ENCODE results near the gene G3BP1.
A peak's percentile ranks its signal among the peaks of the same experiment; 100 is the strongest.
"Not testable (repeated sequence)": the region's sequence is repeated elsewhere in the genome, so short reads cannot be mapped to it uniquely, and the experiment has no call there.

G3BP1 gene

DNA sequence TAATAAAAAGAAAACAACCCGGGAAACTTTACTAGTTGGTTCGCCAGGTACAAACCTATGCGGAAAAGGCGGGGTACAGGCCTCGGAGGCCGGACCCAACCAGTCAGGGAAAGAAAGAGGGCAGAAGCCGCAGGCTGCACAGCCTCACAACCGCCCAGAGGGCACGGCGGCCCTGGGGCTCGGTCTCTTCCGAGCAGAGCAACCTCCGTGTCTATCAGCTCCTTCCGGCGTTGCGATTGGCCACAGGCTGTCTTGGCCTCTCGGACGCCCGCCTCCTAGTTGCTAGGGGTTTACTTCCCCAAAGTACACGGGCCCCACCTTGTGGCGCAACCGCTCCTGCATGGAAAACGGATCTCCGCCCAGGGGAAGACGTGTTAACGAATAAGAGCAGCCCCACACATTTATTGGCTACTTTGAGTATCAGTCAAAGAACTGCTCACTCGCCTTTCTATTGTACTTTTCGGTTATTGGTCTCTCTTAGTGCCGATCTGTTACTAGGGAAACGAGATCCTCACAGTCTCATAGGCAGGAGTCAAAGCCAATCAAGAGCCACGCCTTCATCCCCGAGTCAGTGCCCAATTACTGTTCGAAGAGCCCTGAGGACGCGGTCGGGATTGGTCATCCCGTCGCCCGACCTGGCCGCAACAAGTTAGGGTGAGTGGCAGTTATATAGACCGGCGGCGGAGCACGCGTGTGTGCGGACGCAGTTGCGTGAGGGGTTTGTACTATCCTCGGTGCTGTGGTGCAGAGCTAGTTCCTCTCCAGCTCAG, at the start of gene G3BP1:
Gene G3BP1, plus strand, starts transcription at position 696 of the 770 bp plus-strand sequence. CDS start 14,667 bp downstream, outside the sequence.
- DNase-seq (ENCODE audit: low read depth): peak; percentile 100
- H3K4me3 ChIP-seq (ENCODE audit: low read depth, low read length): peak within 1 kb of the TSS; percentile 92

DNA sequence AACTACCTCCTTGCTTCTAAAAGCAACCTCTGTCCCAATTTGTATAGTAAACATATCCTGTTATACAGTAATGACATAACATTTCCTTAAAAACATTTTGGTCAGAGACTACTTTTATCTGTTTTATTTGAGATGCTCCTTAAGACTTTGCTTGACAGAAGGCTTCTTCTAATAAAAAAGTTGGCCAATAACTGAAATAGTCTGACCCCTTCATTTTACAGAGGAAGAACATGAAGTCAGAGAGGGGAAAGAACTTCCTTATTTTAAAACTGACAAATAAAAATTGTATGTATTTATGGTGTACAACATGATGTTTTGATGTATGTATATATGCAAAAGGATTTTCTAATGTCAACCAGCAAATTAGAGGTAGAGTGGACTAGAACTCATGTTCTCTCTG, 49.2 kb upstream of the G3BP1 start:
- no peak for DNase-seq (ENCODE audit: low read depth)

DNA sequence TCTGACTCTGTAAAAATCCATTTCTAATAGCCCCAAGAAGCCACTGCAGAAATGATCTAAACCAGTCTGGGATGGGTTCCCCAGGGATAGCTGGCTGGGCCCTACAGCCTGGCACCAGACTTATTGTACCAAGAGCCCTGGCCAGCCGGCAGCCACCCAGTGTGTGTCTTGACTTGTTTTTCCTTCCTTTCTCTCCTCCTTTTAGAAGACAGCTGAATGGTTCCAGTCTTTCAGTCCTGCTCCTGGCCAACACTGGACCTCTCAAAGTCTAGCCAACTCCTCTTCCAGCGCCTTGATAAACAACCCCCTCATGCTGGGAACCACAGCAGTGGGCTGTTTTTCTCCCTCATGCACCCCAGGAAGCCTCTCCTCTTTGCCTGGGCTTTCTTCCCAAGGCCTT, 47.4 kb upstream of the G3BP1 start:
- DNase-seq (ENCODE audit: low read depth): no peak
- no peak overlapping the region for H3K4me3 ChIP-seq (ENCODE audit: low read depth, low read length)

More for the DNA sequence above, 49.2 kb upstream of the G3BP1 start:
- H3K4me3 ChIP-seq (ENCODE audit: low read depth, low read length): no peak overlapping the region

DNA sequence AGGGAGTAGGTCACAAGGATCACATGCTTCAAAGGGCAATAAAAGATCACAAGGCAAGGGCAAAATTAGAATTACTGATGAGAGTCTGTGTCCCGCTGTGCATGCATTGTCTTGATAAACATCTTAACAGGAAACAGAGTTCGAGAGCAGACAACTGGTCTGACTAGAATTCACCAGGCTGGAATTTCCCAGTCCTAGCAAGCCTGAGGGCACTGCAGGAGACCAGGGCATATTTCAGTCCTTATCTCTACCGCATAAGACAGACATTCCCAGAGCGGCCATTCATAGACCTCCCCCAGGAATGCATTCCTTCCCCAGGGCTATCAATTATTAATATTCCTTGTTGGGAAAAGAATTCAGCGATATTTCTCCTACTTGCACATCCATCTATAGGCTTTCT, 42.2 kb upstream of the G3BP1 start:
- not testable (repeated sequence) for DNase-seq (ENCODE audit: low read depth); H3K4me3 ChIP-seq (ENCODE audit: low read depth, low read length)

DNA sequence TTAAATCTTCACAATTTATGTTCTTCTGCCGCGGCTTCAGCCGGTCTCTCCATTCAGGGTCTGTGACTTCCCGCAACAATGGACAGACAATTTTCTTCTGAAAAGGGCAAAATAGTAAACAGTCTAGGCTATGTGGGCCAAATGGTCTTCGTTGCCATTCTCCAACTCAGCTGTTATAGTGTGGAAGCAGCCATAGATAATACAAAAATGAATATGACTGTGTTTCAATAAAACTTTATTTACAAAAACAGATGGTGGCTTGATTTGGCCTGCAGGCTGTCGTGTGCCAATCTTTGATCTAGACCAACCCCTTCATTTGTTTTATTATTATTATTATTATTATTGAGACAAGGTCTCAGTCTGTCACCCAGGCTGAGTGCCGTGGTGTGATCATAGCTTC, 41.4 kb upstream of the G3BP1 start:
- H3K4me3 ChIP-seq (ENCODE audit: low read depth, low read length): no peak overlapping the region
- no peak for DNase-seq (ENCODE audit: low read depth)

DNA sequence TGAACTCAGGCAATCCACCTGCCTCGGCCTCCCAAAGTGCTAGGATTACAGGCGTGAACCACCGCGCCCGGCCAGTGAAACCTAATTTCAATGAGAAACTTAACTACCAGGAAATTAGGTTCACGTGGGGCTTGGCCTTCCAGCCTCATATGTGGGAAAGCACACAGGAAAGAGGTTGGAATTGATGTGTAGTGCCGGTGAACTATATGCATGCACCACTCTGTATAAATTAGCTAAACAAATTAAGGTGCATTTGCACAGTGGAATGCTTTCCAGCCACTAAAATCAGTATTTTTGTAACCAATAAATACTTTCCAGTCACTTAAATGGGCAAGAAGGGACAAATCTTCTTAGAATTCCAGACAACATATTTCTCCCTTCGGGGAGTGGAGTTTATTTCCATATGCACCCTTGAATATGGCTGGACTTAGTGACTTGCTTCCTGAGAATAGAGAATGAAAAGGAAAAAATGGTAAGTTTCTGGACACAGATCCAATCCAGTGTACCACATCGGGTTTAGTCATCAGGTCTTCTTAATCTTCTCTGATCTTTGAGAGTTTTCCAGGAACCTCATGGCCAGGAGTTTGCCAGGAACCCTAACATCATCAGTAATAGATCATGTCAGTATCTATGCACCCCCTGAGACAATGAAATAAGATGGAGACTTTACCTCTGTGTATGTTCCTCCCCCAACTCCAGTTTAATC, 38.2 kb upstream of the G3BP1 start:
- no peak overlapping the region for H3K4me3 ChIP-seq (ENCODE audit: low read depth, low read length)
- peak; percentile 60 for DNase-seq (ENCODE audit: low read depth)

DNA sequence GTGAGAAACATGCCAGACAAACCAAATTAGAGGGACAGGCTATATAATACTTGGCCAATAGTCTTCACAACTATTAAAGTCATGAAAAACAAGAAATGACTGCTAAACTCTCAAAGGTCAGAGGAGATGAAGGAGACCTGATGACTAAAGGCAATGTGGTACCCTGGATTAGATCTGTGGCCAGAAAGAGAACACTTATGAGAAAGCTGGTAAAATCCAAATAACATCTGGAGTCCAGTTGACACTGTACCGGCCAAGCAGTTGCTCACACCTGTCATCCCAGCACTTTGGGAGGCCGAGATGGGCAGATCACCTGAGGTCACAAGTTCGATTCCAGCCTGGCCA, 37.7 kb upstream of the G3BP1 start:
- no peak overlapping the region for H3K4me3 ChIP-seq (ENCODE audit: low read depth, low read length)
- no peak for DNase-seq (ENCODE audit: low read depth)

DNA sequence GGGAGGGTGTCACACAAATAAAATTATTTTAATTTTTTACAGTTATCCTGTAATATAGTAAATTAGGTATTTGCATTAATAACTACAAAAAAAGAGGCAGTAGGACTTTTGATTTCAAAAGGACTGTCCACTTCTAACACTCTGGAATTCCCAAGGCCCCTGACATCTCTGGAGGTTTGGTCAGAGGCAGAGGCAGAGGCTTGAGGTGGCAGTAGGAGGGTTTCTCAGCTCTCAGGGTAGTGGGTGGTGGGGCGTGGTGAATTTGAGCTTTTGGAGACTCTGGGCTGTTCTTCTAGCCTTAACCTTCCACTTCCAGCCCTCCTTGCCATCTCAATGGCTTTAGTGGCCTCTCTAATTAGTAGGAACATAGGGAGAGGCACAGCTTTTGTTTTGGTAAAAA, 36.1 kb upstream of the G3BP1 start:
- no peak for DNase-seq (ENCODE audit: low read depth)
- no peak overlapping the region for H3K4me3 ChIP-seq (ENCODE audit: low read depth, low read length)

DNA sequence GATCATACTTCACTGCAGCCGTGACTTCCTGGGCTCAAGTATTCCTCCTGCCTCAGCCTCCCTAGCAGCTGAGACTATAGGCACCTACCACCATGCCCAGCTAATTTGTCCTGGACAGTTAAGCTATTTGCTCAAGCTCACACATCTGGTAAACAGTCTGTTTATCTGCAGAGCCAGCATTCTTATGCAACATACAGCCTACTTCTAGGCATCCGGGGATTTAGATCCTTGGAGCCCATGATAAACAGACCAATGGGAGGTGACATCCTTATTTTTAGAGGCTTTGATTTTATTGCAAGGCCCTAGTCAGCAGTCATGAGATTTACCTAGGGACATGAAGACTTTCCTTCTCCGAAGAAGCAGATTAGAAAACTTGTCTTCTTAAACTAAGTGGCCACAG, 34.3 kb upstream of the G3BP1 start:
- no peak overlapping the region for H3K4me3 ChIP-seq (ENCODE audit: low read depth, low read length)
- DNase-seq (ENCODE audit: low read depth): no peak

DNA sequence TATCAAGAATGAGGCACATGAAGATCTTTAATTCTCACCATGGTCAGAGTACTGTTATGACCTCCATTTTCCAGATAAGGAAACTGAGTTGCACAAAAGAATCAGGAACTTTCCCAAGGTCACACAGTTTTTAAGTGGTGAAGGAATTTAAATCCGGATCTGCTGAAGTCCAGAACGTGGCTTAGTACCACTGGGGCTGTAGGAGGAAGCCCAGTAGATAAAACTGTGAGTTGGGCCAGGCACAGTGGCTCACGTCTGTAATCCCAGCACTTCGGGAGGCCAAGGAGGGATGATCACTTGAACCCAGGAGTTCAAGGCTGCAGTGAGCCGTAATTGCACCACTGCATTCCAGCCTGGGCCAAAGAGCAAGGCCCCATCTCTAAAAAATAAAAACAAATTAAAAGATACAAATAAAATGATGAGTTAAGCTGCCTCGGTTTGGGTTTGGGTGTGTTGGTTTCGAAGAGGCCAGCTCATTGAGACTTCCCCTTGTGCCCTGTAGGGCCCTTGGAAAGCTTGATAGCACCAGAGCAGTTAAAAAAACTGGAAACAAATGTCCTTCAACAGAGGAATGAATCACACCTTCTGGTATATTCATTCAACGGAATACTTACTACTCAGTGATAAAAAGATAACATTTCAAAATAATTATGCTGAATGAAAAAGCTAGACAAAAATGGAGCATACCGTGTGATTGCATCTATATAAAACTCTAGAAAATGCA, 33.5 kb upstream of the G3BP1 start:
- no peak for DNase-seq (ENCODE audit: low read depth)
- H3K4me3 ChIP-seq (ENCODE audit: low read depth, low read length): no peak overlapping the region

DNA sequence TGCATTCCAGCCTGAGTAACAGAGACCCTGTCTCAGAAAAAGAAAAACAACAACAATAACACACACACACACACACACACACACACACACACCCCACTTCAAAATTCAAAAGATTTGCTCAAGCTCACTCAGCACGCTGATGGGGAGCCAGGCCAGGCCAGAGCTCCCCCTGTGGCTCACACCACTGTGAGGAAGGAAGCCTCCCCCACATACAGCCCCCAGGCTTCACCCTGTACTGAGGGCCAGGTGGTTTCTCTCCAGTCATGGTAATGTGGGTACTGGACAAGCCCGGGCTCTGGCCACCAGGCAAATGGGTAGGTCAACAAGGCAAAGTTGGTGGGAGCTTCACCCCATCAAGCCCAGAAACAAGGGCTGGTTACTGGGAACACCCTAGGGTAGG, 32.4 kb upstream of the G3BP1 start:
- no peak for DNase-seq (ENCODE audit: low read depth)
- H3K4me3 ChIP-seq (ENCODE audit: low read depth, low read length): no peak overlapping the region

DNA sequence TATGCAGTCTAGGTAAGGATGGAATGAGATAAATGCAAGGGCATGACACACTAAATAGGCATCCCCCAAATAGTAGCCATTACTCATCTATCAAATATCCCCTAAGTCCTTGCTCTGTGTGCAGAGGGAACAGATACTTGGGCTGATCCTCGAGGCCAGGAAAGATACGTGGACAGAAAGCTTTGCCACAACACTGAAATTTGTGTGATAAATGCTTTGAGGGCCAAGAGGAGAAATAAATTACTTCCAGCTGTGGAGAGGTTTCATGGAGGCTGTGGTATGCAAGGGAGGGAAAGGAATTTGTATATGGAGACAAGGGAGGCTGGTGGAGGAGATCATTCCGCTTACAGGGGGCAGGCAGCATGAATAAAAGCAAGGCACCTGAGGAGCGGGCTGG, 31.8 kb upstream of the G3BP1 start:
- H3K4me3 ChIP-seq (ENCODE audit: low read depth, low read length): no peak overlapping the region
- DNase-seq (ENCODE audit: low read depth): peak; percentile 77

DNA sequence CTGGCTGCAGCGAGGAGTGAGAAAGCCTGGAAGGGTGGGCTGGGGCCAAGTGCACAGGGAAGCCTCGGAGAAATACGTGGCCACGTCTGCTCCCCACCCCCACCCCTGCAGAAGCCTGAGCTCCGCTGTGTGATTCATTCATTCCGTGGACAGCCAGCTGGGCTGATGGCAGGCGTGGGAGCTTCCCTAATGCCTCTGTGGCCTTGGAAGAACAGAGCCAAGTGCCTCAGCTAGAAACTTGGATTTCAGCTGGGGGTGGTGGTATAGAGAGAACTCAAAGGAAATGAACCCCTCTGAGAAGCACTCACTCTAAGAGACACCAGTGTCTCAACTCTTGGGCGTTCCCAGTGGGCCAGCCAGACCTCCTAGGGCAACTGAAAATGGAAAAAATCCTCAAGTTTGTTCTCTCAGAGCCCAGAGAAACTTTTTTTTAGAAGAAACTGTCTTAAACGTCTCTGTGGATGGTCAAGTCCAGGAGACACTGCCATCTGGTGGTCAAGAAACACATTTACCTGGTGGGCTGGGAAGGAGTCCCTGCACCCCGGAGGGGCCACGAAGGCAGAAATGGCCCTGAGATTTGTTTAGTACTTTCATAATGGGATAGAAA, 31.3 kb upstream of the G3BP1 start:
- peak; percentile 91 for DNase-seq (ENCODE audit: low read depth)
- no peak overlapping the region for H3K4me3 ChIP-seq (ENCODE audit: low read depth, low read length)

DNA sequence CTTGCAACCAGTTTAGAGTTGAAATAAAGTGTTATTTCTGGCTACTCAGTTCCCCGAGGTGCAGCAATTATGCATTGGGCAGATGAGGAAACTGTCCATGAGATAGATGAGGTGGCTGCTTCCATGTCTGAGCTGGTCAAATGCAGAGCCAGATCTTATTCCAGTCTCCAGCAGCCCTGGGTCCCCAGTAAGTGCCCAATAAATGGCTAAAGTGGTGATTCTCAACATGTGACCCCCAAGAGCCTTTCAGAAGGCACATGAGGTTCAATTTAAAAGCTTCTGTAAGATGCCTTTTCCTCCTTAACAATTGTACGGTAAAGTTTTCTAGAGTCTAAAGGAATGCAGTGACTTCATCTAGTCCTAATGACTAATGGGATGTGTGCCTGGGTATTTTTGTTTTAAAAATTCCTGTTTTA, 30.8 kb upstream of the G3BP1 start:
- DNase-seq (ENCODE audit: low read depth): no peak
- no peak overlapping the region for H3K4me3 ChIP-seq (ENCODE audit: low read depth, low read length)

DNA sequence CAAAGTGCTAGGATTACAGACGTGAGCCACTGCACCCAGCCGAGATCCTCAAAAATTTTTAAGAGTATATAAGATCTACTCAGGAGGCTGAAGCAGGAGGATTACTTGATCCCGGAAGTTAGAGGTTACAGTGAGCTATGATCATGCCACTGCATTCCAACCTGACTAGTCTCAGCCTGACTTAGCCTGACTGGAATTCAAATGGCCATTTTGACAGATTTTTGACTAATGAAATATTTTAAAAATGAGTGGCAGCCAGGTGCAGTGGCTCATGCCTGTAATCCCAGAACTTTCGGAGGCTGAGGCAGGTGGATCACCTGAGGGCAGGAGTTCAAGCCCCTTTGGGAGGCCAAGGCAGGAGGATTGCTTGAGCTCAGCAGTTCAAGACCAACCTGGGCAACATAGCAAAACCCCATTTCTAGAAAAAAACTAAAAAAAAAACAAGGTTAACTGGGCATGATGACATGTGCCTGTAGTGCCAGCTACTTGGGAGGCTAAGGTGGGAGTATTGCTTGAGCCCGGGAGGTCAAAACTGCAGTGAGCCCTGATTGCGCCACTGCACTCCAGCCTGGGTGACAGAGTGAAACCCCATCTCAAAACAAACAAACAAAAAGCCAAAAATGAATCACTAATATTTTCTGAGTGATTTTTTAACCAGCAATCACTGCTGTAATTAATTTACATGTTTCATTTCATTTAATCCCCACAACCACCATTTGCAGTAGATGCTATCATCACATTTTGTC, 29.9 kb upstream of the G3BP1 start:
- DNase-seq (ENCODE audit: low read depth): no peak
- no peak overlapping the region for H3K4me3 ChIP-seq (ENCODE audit: low read depth, low read length)

DNA sequence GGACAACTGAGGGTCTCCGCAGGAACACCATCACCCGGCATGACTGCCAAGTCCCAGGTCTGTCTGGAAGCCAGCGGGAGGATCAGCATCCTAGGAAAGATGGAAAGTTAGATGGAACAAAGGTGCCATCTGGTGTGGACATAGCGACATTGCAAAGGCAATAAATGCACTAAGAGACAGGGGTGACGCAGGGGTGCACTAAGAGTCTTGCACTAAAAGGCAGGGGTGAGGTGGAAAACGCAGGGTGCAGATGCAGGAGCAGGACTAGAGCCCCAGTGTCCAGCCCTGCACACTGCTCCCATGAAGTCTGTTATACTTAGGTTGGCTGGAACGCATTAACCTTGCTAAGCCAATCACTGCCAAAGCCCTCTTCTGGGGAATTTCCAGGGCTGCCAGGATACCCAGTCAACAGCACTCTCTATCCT, 28.9 kb upstream of the G3BP1 start:
- H3K4me3 ChIP-seq (ENCODE audit: low read depth, low read length): no peak overlapping the region
- no peak for DNase-seq (ENCODE audit: low read depth)

DNA sequence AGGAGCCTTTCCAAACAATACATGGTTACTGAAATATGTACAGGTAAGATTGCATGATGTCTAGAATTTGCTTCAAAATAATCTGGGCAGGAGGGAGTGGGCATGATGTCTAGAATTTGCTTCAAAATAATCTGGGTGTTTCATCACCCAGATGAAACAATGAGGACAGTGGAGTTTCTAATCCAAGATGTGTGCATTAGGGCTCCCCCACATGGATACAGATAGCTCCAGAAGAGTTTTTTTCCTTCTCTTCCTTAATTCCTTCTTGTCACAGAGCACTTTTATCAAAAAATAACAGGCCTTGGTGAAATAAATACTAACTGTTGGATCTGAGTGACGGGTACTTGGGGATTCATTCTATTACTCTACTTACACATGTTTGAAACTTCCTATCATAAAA, 28.2 kb upstream of the G3BP1 start:
- DNase-seq (ENCODE audit: low read depth): no peak
- no peak overlapping the region for H3K4me3 ChIP-seq (ENCODE audit: low read depth, low read length)

DNA sequence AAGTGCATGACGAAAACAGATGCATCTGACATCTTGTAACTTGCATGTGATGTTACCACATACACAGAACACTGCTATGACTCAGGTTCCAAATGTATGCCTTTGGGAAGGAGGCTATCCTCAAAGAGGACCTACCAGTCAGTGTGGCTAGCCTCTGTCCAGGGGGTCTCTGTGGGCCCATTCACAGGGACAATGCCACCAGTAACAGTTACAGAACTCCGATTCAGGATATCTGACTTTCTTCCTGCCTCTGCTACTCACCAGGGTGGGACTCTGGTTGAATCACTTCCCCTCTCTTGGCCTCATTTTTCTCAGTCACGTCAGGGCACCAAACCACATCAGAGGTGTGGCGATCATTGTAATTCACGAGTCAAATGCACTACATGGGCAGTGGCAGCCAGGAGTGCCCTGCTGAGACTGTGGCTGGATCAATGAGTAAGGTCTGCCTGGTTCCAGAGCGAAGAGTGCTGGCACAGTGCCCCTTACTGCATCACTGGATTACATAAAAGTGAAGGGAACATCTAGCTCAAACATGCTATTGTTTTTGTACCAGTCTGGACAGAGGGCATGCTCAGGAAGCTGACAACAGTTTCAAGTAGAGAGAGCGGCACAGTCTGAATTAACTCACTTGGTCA, 26.6 kb upstream of the G3BP1 start:
- peak; percentile 69 for DNase-seq (ENCODE audit: low read depth)
- H3K4me3 ChIP-seq (ENCODE audit: low read depth, low read length): no peak overlapping the region

DNA sequence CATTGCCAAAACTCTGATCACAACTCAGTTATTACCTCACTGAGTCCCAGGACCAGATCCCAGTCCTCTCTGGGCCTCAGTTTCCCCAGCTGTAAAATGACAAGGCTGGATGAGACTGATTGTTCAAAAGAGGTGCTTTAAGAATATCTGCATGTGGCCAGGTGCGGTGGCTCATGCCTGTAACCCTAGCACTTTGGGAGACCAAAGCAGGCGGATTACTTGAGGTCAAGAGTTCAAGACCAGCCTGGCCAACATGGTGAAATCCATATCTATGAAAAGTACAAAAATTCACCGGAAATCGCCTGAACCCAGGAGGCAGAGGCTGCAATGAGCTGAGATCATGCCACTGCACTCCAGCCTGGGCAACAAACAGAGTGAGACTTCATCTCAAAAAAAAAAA, 21.6 kb upstream of the G3BP1 start:
- no peak for DNase-seq (ENCODE audit: low read depth)
- no peak overlapping the region for H3K4me3 ChIP-seq (ENCODE audit: low read depth, low read length)

All from skeletal muscle cell (primary cell).